ENCODE results near the gene KRTAP29-1.

The KRTAP29-1 gene

DNA sequence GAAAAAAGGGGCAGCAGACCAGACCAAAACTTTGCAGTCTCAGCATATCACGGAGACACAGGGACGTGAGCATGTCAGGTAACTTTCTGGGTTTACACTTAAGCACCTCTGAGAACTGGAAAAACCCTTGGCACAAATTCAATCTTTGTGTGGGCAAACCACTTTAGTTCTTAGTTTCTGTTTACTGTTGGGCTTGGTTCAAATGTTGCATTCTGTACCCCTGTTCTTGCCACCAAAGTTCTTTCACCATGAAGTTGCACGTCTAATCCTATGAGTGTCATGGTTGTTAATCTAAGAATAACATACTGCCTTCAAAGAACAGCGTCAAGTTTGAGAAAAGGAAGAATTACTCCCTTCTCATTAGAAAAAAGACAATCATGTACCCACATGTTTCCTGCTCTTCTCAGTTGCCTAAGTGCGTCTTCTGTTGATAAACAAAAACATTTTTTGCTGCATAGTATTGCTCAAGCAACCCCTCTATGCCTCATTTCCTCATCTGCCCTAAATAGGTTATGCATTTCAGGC lies 36.4 kb upstream of the KRTAP29-1 start:
- DNase-seq, result no peak
- H3K4me2 ChIP-seq (ENCODE audit: insufficient read depth, low read length), result no peak overlapping the region
- no peak for ATAC-seq (ENCODE audit: insufficient read depth, low read depth)

DNA sequence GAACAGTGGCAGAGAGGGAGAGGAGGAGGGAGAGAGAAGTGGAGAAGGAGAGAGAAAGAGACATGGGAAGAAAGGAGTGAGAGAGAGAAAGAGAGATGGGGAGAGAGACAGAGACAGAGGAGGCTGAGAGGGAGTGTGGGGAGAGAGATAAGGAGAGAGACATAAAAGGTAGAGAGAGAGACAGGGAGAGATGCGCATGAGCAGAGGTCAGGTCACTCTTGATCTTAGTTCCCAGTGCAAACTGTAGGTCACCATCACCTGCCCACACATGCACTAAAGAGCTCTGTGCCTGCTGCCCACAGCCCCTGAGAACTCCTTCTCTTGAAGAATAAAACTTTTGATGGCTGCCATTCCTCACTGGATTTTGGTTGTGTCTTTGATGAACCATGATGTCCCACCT lies 33.1 kb upstream of the KRTAP29-1 start:
- no peak for DNase-seq

More for the DNA sequence above, 36.4 kb upstream of the KRTAP29-1 start:
- Histone ChIP-seq H2AFZ (ENCODE audit: low read depth, low read length) (no peak overlapping the region), H3K4me1 (ENCODE audit: insufficient read depth, low read length) (no peaks in the 10 kb centered on the region), H3K79me2 (ENCODE audit: insufficient read depth, low read length) (no peaks in the 10 kb centered on the region), H3K9me3 (ENCODE audit: insufficient read depth, low read length, severe bottlenecking) (no peaks in the 10 kb centered on the region), H3K36me3 (ENCODE audit: insufficient read depth, low read length) (no peaks in the 10 kb centered on the region), H3K4me3 (ENCODE audit: low read depth in 1 of 2, low read length in 2 of 2) (no peak overlapping the region), H3K9ac (ENCODE audit: low read depth, low read length) (no peak overlapping the region), H3K27me3 (ENCODE audit: insufficient read depth, low read length, poor library complexity) (peaks cover 3% of the 10 kb centered on the region), H3K27ac (ENCODE audit: low read length) (no peak overlapping the region), H4K20me1 (ENCODE audit: insufficient read depth, low read length) (no peaks in the 10 kb centered on the region)
- TF ChIP-seq, protein P1, sequence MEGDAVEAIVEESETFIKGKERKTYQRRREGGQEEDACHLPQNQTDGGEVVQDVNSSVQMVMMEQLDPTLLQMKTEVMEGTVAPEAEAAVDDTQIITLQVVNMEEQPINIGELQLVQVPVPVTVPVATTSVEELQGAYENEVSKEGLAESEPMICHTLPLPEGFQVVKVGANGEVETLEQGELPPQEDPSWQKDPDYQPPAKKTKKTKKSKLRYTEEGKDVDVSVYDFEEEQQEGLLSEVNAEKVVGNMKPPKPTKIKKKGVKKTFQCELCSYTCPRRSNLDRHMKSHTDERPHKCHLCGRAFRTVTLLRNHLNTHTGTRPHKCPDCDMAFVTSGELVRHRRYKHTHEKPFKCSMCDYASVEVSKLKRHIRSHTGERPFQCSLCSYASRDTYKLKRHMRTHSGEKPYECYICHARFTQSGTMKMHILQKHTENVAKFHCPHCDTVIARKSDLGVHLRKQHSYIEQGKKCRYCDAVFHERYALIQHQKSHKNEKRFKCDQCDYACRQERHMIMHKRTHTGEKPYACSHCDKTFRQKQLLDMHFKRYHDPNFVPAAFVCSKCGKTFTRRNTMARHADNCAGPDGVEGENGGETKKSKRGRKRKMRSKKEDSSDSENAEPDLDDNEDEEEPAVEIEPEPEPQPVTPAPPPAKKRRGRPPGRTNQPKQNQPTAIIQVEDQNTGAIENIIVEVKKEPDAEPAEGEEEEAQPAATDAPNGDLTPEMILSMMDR (IDR thresholded peaks at IDR 0.05; ENCODE audit: borderline replicate concordance, extremely low read depth, low read length, poor library complexity, severe bottlenecking), result no peak
- no peak for TF ChIP-seq EZH2 (IDR thresholded peaks at IDR 0.05; ENCODE audit: borderline replicate concordance, low read depth, low read length, severe bottlenecking)

DNA sequence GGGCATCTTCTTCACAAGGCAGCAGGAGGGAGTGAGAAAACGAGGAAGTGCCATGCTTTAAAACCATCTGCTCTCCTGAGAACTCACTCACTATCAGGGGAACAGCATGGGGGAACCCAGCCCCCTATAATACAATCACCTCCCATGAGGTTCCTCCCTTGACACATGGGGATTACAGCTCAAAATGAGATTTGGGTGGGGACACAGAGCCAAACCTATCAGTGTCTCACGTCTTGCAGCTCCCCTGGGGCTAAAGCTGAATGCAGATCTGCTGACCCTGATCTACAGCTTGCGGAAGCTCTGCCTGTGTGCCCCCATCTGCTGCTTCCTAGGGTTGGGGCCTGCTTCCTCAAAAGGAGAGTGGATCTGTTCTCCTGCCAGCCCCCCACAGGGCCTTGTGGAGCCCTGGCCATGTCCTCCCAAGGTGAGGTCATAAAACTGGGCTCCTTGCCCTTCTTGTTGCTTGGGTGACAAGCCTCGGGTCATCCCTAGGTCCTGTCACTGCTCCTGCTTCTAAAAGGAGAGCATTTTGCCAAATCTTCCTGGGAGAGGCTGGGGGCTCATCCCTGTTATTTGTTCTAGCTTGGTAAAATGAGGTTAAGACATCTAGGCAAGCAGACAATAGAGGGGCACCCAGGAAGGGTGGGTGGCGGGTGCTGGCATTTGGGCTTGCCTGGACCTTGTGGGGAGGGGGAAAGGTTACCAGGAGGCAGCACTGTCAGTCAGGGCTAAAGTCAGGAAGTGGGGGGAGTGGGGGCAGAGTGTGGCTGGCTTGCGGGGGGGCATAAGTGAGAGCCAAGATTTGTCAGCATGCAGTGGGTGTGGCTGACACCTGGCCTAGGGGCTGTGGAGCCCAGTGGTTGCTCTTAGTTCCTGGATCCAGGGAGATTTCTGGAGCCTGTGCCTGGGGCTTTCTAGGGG lies 32.0 kb upstream of the KRTAP29-1 start:
- TF ChIP-seq, protein P1 (IDR thresholded peaks at IDR 0.05; ENCODE audit: borderline replicate concordance, extremely low read depth, low read length, poor library complexity, severe bottlenecking), result no peak
- no peak for TF ChIP-seq EZH2 (IDR thresholded peaks at IDR 0.05; ENCODE audit: borderline replicate concordance, low read depth, low read length, severe bottlenecking)
- no peaks in the 10 kb centered on the region for H3K9me3 ChIP-seq (ENCODE audit: insufficient read depth, low read length, severe bottlenecking)
- DNase-seq, result no peak
- H3K36me3 ChIP-seq (ENCODE audit: insufficient read depth, low read length), result no peaks in the 10 kb centered on the region
- peaks cover 6% of the 10 kb centered on the region for H3K27me3 ChIP-seq (ENCODE audit: insufficient read depth, low read length, poor library complexity)
- H3K27ac ChIP-seq (ENCODE audit: low read length), result no peak overlapping the region
- no peak overlapping the region for H3K9ac ChIP-seq (ENCODE audit: low read depth, low read length)
- H3K79me2 ChIP-seq (ENCODE audit: insufficient read depth, low read length), result no peaks in the 10 kb centered on the region
- no peak for ATAC-seq (ENCODE audit: insufficient read depth, low read depth)
- no peak overlapping the region for H2AFZ ChIP-seq (ENCODE audit: low read depth, low read length)
- H3K4me3 ChIP-seq (ENCODE audit: low read depth in 1 of 2, low read length in 2 of 2), result no peak overlapping the region
- no peaks in the 10 kb centered on the region for H4K20me1 ChIP-seq (ENCODE audit: insufficient read depth, low read length)
- no peak overlapping the region for H3K4me2 ChIP-seq (ENCODE audit: insufficient read depth, low read length)
- H3K4me1 ChIP-seq (ENCODE audit: insufficient read depth, low read length), result no peaks in the 10 kb centered on the region

More for the DNA sequence above, 33.1 kb upstream of the KRTAP29-1 start:
- H3K27me3 ChIP-seq (ENCODE audit: insufficient read depth, low read length, poor library complexity), result peaks cover 6% of the 10 kb centered on the region
- no peak overlapping the region for H3K27ac ChIP-seq (ENCODE audit: low read length)
- H3K79me2 ChIP-seq (ENCODE audit: insufficient read depth, low read length), result no peaks in the 10 kb centered on the region
- H3K4me1 ChIP-seq (ENCODE audit: insufficient read depth, low read length), result no peaks in the 10 kb centered on the region
- no peak overlapping the region for H2AFZ ChIP-seq (ENCODE audit: low read depth, low read length)
- H4K20me1 ChIP-seq (ENCODE audit: insufficient read depth, low read length), result no peaks in the 10 kb centered on the region
- H3K4me3 ChIP-seq (ENCODE audit: low read depth in 1 of 2, low read length in 2 of 2), result no peak overlapping the region
- TF ChIP-seq, protein P1 (IDR thresholded peaks at IDR 0.05; ENCODE audit: borderline replicate concordance, extremely low read depth, low read length, poor library complexity, severe bottlenecking), result no peak
- H3K36me3 ChIP-seq (ENCODE audit: insufficient read depth, low read length), result no peaks in the 10 kb centered on the region
- H3K4me2 ChIP-seq (ENCODE audit: insufficient read depth, low read length), result no peak overlapping the region
- ATAC-seq (ENCODE audit: insufficient read depth, low read depth), result no peak
- no peaks in the 10 kb centered on the region for H3K9me3 ChIP-seq (ENCODE audit: insufficient read depth, low read length, severe bottlenecking)
- H3K9ac ChIP-seq (ENCODE audit: low read depth, low read length), result no peak overlapping the region

Measured in DND-41 (cell line).